ENCODE measurements around the gene VWA8.
"Not testable (repeated sequence)": the region's sequence is repeated elsewhere in the genome, so short reads cannot be mapped to it uniquely, and the experiment has no call there.

DNA sequence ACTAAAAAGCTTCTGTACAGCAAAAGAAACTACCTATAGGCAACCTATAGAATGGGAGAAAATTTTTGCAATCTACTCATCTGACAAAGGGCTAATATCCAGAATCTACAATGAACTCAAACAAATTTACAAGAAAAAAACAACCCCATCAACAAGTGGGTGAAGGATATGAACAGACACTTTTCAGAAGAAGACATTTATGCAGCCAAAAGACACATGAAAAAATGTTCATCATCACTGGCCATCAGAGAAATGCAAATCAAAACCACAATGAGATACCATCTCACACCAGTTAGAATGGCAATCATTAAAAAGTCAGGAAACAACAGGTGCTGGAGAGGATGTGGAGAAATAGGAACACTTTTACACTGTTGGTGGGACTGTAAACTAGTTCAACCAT lies 324.3 kb downstream of the VWA8 start:
- TF ChIP-seq, protein P1, sequence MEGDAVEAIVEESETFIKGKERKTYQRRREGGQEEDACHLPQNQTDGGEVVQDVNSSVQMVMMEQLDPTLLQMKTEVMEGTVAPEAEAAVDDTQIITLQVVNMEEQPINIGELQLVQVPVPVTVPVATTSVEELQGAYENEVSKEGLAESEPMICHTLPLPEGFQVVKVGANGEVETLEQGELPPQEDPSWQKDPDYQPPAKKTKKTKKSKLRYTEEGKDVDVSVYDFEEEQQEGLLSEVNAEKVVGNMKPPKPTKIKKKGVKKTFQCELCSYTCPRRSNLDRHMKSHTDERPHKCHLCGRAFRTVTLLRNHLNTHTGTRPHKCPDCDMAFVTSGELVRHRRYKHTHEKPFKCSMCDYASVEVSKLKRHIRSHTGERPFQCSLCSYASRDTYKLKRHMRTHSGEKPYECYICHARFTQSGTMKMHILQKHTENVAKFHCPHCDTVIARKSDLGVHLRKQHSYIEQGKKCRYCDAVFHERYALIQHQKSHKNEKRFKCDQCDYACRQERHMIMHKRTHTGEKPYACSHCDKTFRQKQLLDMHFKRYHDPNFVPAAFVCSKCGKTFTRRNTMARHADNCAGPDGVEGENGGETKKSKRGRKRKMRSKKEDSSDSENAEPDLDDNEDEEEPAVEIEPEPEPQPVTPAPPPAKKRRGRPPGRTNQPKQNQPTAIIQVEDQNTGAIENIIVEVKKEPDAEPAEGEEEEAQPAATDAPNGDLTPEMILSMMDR (IDR thresholded peaks at IDR 0.05): not testable (repeated sequence)
- TF ChIP-seq EP300 (IDR thresholded peaks at IDR 0.05): not testable (repeated sequence)
